GM03348 (cell line): ENCODE data around the gene AHI1.
A peak's percentile ranks its signal among the peaks of the same experiment; 100 is the strongest.
"Not testable (repeated sequence)": the region's sequence is repeated elsewhere in the genome, so short reads cannot be mapped to it uniquely, and the experiment has no call there.

Source experiments
- DNase-seq: peaks from one replicate; pipeline ENCODE4 v3.0.0; 2012; ENCODE audit warnings: low spot score

AHI1 gene

GRCh38 chr6:135505648-135506047 is 8.1 kb upstream of the AHI1 start:
- DNase-seq: no peak

- DNase-seq: no peak
Observed at GRCh38 chr6:135505222-135505621, 7.7 kb upstream of the AHI1 start.

- DNase-seq: no peak
Observed at GRCh38 chr6:135504734-135505133, 7.2 kb upstream of the AHI1 start.

GRCh38 chr6:135503703-135504475 is 6.3 kb upstream of the AHI1 start:
- DNase-seq: no peak

GRCh38 chr6:135499441-135500340 is 2.2 kb upstream of the AHI1 start:
- no peak for DNase-seq

- DNase-seq: peak; percentile 67
Observed at GRCh38 chr6:135498185-135498841, 773 bp upstream of the AHI1 start.

GRCh38 chr6:135496800-135497411 is 634 bp downstream of the AHI1 start:
- DNase-seq: no peak

- no peak for DNase-seq
Observed at GRCh38 chr6:135493218-135493961, 4.2 kb downstream of the AHI1 start.

GRCh38 chr6:135490381-135490780 is 7.2 kb downstream of the AHI1 start:
- no peak for DNase-seq

- peak; percentile 70 for DNase-seq
Observed at GRCh38 chr6:135488023-135488422, 9.5 kb downstream of the AHI1 start.

- not testable (repeated sequence) for DNase-seq
Observed at GRCh38 chr6:135483903-135484302, 13.6 kb downstream of the AHI1 start.

- no peak for DNase-seq
Observed at GRCh38 chr6:135481783-135482369, 15.7 kb downstream of the AHI1 start.

GRCh38 chr6:135479601-135480000 is 17.9 kb downstream of the AHI1 start:
- DNase-seq: no peak

GRCh38 chr6:135478626-135479025 is 18.9 kb downstream of the AHI1 start:
- DNase-seq: no peak

- peak; percentile 60 for DNase-seq
Observed at GRCh38 chr6:135475292-135475886, 22.2 kb downstream of the AHI1 start.

GRCh38 chr6:135474362-135474761 is 23.2 kb downstream of the AHI1 start:
- no peak for DNase-seq

GRCh38 chr6:135465903-135466302 is 31.6 kb downstream of the AHI1 start:
- no peak for DNase-seq

- no peak for DNase-seq
Observed at GRCh38 chr6:135465307-135465706, 32.2 kb downstream of the AHI1 start.

- DNase-seq: no peak
Observed at GRCh38 chr6:135464634-135465033, 32.9 kb downstream of the AHI1 start.

GRCh38 chr6:135461208-135461607 is 36.3 kb downstream of the AHI1 start:
- DNase-seq: no peak

GRCh38 chr6:135458051-135458450 is 39.5 kb downstream of the AHI1 start:
- DNase-seq: peak; percentile 46
